T-helper 2 cell treated with Interferon-gamma antibody and Interleukin-4, amounts not matched to agents 100 ng/mL and 5 ng/mL, for 36 hours (primary cell): ENCODE data around the gene N4BP2L2. TPM values are rescaled to one million over a fixed set of nuclear protein-coding genes. Genes with fewer than 3 reads are reported as not detected.

Experiments used
- intact Hi-C: fragments of 100-400 bp; cut with micrococcal nuclease; formaldehyde crosslinking; loops from one replicate; pipeline ENCODE4 v1.15.1; 2023
- total RNA-seq: library from RNA; stranded (reverse); gene quantifications from 2 replicates; pipeline ENCODE4 v1.2.3, GENCODE V29; 2022

Gene N4BP2L2
- total RNA-seq, 1 donor from 2014 or later = 116 TPM

- intact Hi-C loops = no loop called here
Observed at GRCh38 chr13:32471187-32471922, 67.2 kb downstream of the N4BP2L2 start.

- intact Hi-C loops = loop anchor here (5.0 kb wide), 1 partner anchor 114 kb away; no protein-coding TSS in a partner anchor
Observed at GRCh38 chr13:32468502-32469142, 70.0 kb downstream of the N4BP2L2 start.

- intact Hi-C loops = no loop called here
Observed at GRCh38 chr13:32456591-32456990, 82.0 kb downstream of the N4BP2L2 start.

- intact Hi-C loops = no loop called here
Observed at GRCh38 chr13:32455594-32455903, 83.0 kb downstream of the N4BP2L2 start.

- intact Hi-C loops = no loop called here
Observed at GRCh38 chr13:32454886-32455593, 83.6 kb downstream of the N4BP2L2 start.

- intact Hi-C loops = no loop called here
Observed at GRCh38 chr13:32453981-32454380, 84.6 kb downstream of the N4BP2L2 start.

GRCh38 chr13:32448972-32449371, 89.6 kb downstream of the N4BP2L2 start:
- intact Hi-C loops = loop anchor here (10.0 kb wide), 1 partner anchor 184 kb away; no protein-coding TSS in a partner anchor

GRCh38 chr13:32447894-32448623, 90.5 kb downstream of the N4BP2L2 start:
- intact Hi-C loops = loop anchor here (10.0 kb wide), 1 partner anchor 183 kb away; no protein-coding TSS in a partner anchor

GRCh38 chr13:32446773-32447465, 91.7 kb downstream of the N4BP2L2 start:
- intact Hi-C loops = loop anchor here (10.0 kb wide), 1 partner anchor 182 kb away; no protein-coding TSS in a partner anchor

GRCh38 chr13:32446220-32446619, 92.4 kb downstream of the N4BP2L2 start:
- intact Hi-C loops = loop anchor here (10.0 kb wide), 1 partner anchor 181 kb away; no protein-coding TSS in a partner anchor

GRCh38 chr13:32445461-32445860, 93.1 kb downstream of the N4BP2L2 start:
- intact Hi-C loops = loop anchor here (10.0 kb wide), 1 partner anchor 181 kb away; no protein-coding TSS in a partner anchor

- intact Hi-C loops = loop anchor here (1.0 to 10.0 kb wide), 2 partner anchors 62 to 178 kb away; no protein-coding TSS in a partner anchor
Observed at GRCh38 chr13:32443111-32443510, 95.5 kb downstream of the N4BP2L2 start.

- intact Hi-C loops = no loop called here
Observed at GRCh38 chr13:32438871-32439270, 99.7 kb downstream of the N4BP2L2 start.

- intact Hi-C loops = no loop called here
Observed at GRCh38 chr13:32432856-32433255, 105.7 kb downstream of the N4BP2L2 start.

- intact Hi-C loops = no loop called here
Observed at GRCh38 chr13:32431361-32431760, 107.2 kb downstream of the N4BP2L2 start.

- intact Hi-C loops = no loop called here
Observed at GRCh38 chr13:32430018-32430747, 108.4 kb downstream of the N4BP2L2 start.

GRCh38 chr13:32429433-32429909, 109.1 kb downstream of the N4BP2L2 start:
- intact Hi-C loops = loop anchor here (2.0 to 10.0 kb wide), 7 partner anchors 47 to 1267 kb away; partner anchors contain the start of genes FRY and HSPH1

GRCh38 chr13:32428581-32429432, 109.8 kb downstream of the N4BP2L2 start:
- intact Hi-C loops = loop anchor here (1.0 to 10.0 kb wide), 9 partner anchors 47 to 1267 kb away; partner anchors contain the start of genes FRY, HSPH1 and PDS5B
